SKM-1 treated with dmso at 0.1 percent for 144 hours (cell line): Measurements from ENCODE around the gene SEZ6L2.
"Not testable (repeated sequence)": the region's sequence is repeated elsewhere in the genome, so short reads cannot be mapped to it uniquely, and the experiment has no call there.

Experiments
- DNase-seq: peaks from one replicate; lab custom pipeline; 2025; ENCODE audit not compliant: unreplicated experiment; lab: John Stamatoyannopoulos, UW

Gene SEZ6L2

GRCh38 chr16:29899516-29900101 lies at the start of gene SEZ6L2:
Gene SEZ6L2 (minus strand): TSS chr16:29899550. CDS start chr16:29899019, 531 bp downstream.
- peak; percentile 63 for DNase-seq

GRCh38 chr16:29947897-29948296 lies 48.5 kb upstream of the SEZ6L2 start:
- no peak for DNase-seq

- no peak for DNase-seq
Measured at GRCh38 chr16:29943846-29944799, 44.8 kb upstream of the SEZ6L2 start.

- DNase-seq, result no peak
Measured at GRCh38 chr16:29940656-29941055, 41.3 kb upstream of the SEZ6L2 start.

- not testable (repeated sequence) for DNase-seq
Measured at GRCh38 chr16:29931750-29932149, 32.4 kb upstream of the SEZ6L2 start.

GRCh38 chr16:29927070-29927905 lies 27.9 kb upstream of the SEZ6L2 start:
- no peak for DNase-seq

GRCh38 chr16:29926711-29927052 lies 27.3 kb upstream of the SEZ6L2 start:
- no peak for DNase-seq

GRCh38 chr16:29925781-29926710 lies 26.7 kb upstream of the SEZ6L2 start, which contains the start of gene KCTD13:
Gene KCTD13 (minus strand): TSS chr16:29926226. CDS start chr16:29926033, 193 bp downstream.
- peak; percentile 68 for DNase-seq

GRCh38 chr16:29925105-29925756 lies 25.9 kb upstream of the SEZ6L2 start:
- no peak for DNase-seq

- no peak for DNase-seq
Measured at GRCh38 chr16:29922986-29923501, 23.7 kb upstream of the SEZ6L2 start.

- DNase-seq, result no peak
Measured at GRCh38 chr16:29922326-29922725, 23.0 kb upstream of the SEZ6L2 start.

GRCh38 chr16:29921034-29921385 lies 21.7 kb upstream of the SEZ6L2 start:
- DNase-seq, result no peak

GRCh38 chr16:29920288-29921033 lies 21.1 kb upstream of the SEZ6L2 start:
- DNase-seq, result no peak

- DNase-seq, result no peak
Measured at GRCh38 chr16:29916979-29917378, 17.6 kb upstream of the SEZ6L2 start.

GRCh38 chr16:29915590-29916247 lies 16.4 kb upstream of the SEZ6L2 start:
- no peak for DNase-seq

GRCh38 chr16:29913514-29913913 lies 14.2 kb upstream of the SEZ6L2 start:
- DNase-seq, result no peak

- no peak for DNase-seq
Measured at GRCh38 chr16:29912087-29912486, 12.7 kb upstream of the SEZ6L2 start.

GRCh38 chr16:29911676-29912010 lies 12.3 kb upstream of the SEZ6L2 start:
- no peak for DNase-seq
